HG03066 (cell line): ENCODE data around the gene SEZ6L.

Source experiments
- ATAC-seq: cut with Tn5 transposase; IDR thresholded peaks from one replicate; pipeline ENCODE4 v1.9.1; 2021; ENCODE audit warnings: low read depth; ENCODE audit not compliant: unreplicated experiment

SEZ6L gene

GRCh38 chr22:26414347-26414746, 245.1 kb downstream of the SEZ6L start:
- no peak for ATAC-seq

- ATAC-seq, result no peak
These were observed 247.0 kb downstream of the SEZ6L start for GRCh38 chr22:26416256-26416655.

GRCh38 chr22:26416670-26417276, 247.5 kb downstream of the SEZ6L start:
- no peak for ATAC-seq

GRCh38 chr22:26417406-26417805, 248.1 kb downstream of the SEZ6L start:
- ATAC-seq, result no peak

- ATAC-seq, result no peak
These were observed 249.4 kb downstream of the SEZ6L start for GRCh38 chr22:26418620-26419019.

- ATAC-seq, result no peak
These were observed 257.7 kb downstream of the SEZ6L start for GRCh38 chr22:26426924-26427323.

- peak; percentile 71 for ATAC-seq
These were observed 259.5 kb downstream of the SEZ6L start, which contains the start of gene ASPHD2 for GRCh38 chr22:26428515-26429457. TSS of gene ASPHD2 (plus strand) at chr22:26429260. CDS start at chr22:26433616, 4,356 bp downstream.

GRCh38 chr22:26429458-26430286, 260.4 kb downstream of the SEZ6L start:
- no peak for ATAC-seq

- no peak for ATAC-seq
These were observed 261.3 kb downstream of the SEZ6L start for GRCh38 chr22:26430600-26430999.

- no peak for ATAC-seq
These were observed 262.2 kb downstream of the SEZ6L start for GRCh38 chr22:26431261-26431995.

- ATAC-seq, result no peak
These were observed 263.5 kb downstream of the SEZ6L start for GRCh38 chr22:26432619-26433311.
